GM12875 (cell line): ENCODE data around the gene TTC24.

Experiments
- H3K4me3 ChIP-seq: one replicate; pipeline ENCODE4 v1.5.1; 2011; ENCODE audit warnings: low read depth, low read length, control low read depth
- CTCF ChIP-seq: IDR thresholded peaks from 2 replicates; pipeline ENCODE4 v1.5.1; 2011; ENCODE audit warnings: low read depth, mild to moderate bottlenecking, control low read depth, inconsistent platforms, low read length, moderate library complexity, borderline replicate concordance; ENCODE audit not compliant: insufficient read depth

TTC24 gene

GRCh38 chr1:156592910-156593660 lies 13.6 kb downstream of the TTC24 start:
- H3K4me3 ChIP-seq, result no peak overlapping the region

GRCh38 chr1:156593661-156593989 lies 14.1 kb downstream of the TTC24 start:
- H3K4me3 ChIP-seq, result no peak overlapping the region
- TF ChIP-seq CTCF, result no peak

More at GRCh38 chr1:156592910-156593660, 13.6 kb downstream of the TTC24 start:
- TF ChIP-seq CTCF, result no peak

GRCh38 chr1:156594190-156594589 lies 14.7 kb downstream of the TTC24 start:
- no peak overlapping the region for H3K4me3 ChIP-seq
- TF ChIP-seq CTCF, result no peak

- no peak for TF ChIP-seq CTCF
- no peak overlapping the region for H3K4me3 ChIP-seq
Observed at GRCh38 chr1:156595016-156595415, 15.5 kb downstream of the TTC24 start.

- no peak for TF ChIP-seq CTCF
- no peak overlapping the region for H3K4me3 ChIP-seq
Observed at GRCh38 chr1:156596426-156596825, 16.9 kb downstream of the TTC24 start.

- TF ChIP-seq CTCF, result no peak
- no peak overlapping the region for H3K4me3 ChIP-seq
Observed at GRCh38 chr1:156598125-156598524, 18.6 kb downstream of the TTC24 start.

GRCh38 chr1:156598731-156599432 lies 19.4 kb downstream of the TTC24 start:
- TF ChIP-seq CTCF, result no peak
- no peak overlapping the region for H3K4me3 ChIP-seq
